Measurements from ENCODE around the gene RAPGEF3.

The RAPGEF3 gene

DNA sequence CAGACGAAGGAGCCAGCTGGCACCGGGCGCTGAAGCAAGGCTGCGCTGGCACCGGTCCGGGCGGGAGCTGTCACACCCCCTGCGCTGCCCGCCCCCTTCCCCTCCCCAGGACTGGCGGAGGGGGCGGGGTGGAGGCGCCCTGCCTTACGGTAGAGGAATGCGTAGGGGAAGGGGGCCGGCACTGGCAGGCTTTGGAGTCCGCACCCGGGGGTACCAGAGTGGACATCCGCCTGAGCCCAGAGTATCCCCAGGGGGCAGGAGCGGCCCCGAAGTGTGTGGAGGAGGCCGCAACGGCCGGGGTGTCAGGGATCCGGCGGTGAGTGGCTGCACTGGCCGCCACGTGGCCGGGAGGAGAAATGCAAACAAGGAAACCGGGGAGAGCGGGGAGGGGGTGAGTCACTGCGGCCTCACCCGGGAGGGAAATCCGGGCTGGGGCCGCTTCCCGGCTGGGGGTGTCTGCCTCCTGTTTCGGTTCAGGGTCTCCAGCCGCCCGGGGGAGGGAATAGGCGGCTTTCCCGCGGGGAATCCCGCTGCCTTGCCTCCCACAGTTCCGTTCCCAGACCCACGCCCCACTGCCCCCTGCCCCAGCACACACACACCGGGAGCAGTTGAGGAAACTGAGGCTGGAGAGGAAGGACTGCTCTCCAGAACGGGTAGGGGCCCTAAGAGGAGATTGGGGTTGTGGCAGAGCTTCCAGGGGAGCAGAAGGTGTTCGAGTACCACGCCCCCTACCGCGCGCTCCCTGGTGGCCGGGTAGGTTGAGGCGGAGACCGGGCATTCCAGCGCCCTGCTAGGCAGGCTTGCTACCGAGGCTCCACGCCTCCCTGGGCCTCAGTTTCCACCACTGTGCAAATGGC lies at the start of gene RAPGEF3:
TSS of gene RAPGEF3 (minus strand) at position 47 of the 857 bp plus-strand sequence. CDS start 324 bp downstream, outside the sequence.
- peak; percentile 84 for DNase-seq

- no peak for DNase-seq
Measured at GRCh38 chr12:47808050-47808449, 49.4 kb upstream of the RAPGEF3 start.

- no peak for DNase-seq
Measured at GRCh38 chr12:47807338-47807737, 48.7 kb upstream of the RAPGEF3 start.

GRCh38 chr12:47805417-47805816 lies 46.7 kb upstream of the RAPGEF3 start:
- DNase-seq, result no peak

- DNase-seq, result no peak
Measured at GRCh38 chr12:47804171-47804570, 45.5 kb upstream of the RAPGEF3 start.

- DNase-seq, result no peak
Measured at GRCh38 chr12:47803191-47803875, 44.7 kb upstream of the RAPGEF3 start.

GRCh38 chr12:47802312-47802711 lies 43.6 kb upstream of the RAPGEF3 start:
- no peak for DNase-seq

GRCh38 chr12:47801904-47802246 lies 43.2 kb upstream of the RAPGEF3 start:
- DNase-seq, result no peak

GRCh38 chr12:47801170-47801903 lies 42.7 kb upstream of the RAPGEF3 start:
- no peak for DNase-seq

DNA sequence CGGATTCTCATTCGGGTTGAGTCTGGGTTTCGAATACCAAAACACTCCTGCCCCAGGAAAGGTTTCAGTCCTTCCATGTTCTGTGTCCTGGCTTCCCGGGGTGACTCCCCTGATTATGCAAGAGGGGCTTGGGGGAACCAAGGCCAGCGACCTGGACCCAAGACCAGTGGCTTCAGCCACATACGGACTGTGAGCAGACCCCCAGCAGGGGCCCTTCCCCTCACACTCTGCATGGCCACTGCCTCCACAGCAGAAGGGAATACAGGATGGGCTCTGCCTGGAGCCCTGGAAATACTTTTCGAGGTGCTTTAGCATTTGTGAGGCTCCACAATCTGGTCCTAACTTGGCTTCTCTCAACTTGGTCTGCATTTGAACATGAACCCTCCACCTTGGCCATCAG lies 41.9 kb upstream of the RAPGEF3 start:
- DNase-seq, result no peak

DNA sequence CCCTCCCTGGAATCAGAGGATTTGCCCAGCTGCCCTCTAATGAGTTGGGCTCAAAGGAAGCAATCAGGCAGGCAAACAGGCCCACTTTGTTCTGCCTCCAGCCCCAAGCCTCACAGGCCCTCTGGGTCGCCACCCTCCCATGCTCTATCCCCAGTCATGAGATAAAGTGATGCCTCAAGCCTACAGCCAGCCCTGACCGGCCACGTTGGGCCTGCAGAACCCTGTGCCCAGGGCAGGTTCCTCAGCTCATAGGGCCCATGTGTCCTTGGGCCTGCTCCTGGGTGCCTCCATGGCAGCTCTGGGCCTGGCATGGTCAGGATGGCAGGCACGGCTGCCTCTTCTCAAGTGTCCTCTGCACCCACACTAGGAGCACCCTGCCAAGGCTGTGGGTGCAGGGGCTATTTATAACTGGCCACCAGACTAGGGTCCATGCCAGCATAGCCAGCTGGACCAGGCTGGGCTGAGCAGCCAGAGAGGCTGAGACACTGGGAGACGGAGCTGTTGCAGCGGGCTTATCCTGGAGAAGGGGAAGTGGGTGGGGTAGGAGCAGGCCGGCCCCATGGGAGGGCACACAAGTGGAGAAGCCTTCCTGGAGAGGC lies 40.8 kb upstream of the RAPGEF3 start:
- no peak for DNase-seq

- no peak for DNase-seq
Measured at GRCh38 chr12:47798382-47798948, 39.8 kb upstream of the RAPGEF3 start.

- DNase-seq, result peak; percentile 57
Measured at GRCh38 chr12:47797441-47797840, 38.8 kb upstream of the RAPGEF3 start.

GRCh38 chr12:47795814-47796411 lies 37.2 kb upstream of the RAPGEF3 start:
- DNase-seq, result no peak

GRCh38 chr12:47795121-47795813 lies 36.6 kb upstream of the RAPGEF3 start:
- DNase-seq, result no peak

DNA sequence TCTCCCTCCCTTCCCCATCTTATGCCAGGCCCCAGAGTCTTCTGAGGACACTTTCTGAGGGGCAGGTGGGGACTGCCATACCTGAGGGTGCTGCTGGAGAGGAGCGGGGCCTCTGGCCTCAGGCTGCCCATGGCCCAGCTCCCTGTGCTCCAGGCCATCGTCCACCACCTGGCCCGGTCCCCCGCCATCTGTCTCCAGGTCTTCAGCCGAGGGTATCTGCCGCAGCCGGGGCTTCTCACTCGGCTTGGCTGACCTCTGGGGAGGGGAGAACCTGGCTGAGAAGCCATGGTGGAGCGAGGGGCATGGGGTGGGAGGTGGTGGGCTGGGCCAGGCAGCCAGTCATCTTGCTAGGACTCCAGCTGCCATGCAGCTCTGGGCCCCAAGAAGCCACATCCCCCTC lies 36.0 kb upstream of the RAPGEF3 start:
- no peak for DNase-seq

DNA sequence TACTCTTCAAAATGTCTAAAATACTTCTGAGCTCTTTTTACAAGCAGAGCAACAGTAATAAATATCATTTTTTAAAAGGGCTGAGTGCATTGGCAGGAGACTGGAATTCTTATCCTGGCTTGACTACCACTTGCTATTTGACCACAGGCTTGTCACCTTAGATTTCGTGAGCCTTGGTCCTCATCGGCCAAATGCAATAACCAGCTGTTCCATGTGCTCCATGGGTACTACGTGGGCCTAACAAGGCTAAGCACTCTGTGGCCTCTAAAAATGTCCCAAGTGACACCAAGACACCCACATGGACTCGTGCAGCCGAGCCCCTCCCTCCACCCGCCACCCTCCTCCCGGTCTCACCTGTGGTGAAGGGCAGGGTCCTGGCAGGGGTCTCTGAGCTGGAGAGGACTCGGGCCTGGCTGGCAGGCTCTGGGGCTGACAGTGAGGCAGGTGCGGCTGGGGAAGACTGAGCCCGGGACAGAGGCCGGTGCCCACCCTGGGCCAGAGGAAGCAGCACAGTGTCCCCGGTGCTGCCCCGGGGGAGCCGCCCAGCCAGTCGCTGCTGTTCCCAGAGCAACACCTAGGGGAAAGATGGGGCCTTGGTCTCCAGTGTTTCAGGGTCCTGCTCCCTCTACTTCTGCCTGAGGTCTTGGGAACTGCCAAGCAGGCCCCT lies 34.5 kb upstream of the RAPGEF3 start:
- no peak for DNase-seq

- no peak for DNase-seq
Measured at GRCh38 chr12:47791874-47792273, 33.2 kb upstream of the RAPGEF3 start.

DNA sequence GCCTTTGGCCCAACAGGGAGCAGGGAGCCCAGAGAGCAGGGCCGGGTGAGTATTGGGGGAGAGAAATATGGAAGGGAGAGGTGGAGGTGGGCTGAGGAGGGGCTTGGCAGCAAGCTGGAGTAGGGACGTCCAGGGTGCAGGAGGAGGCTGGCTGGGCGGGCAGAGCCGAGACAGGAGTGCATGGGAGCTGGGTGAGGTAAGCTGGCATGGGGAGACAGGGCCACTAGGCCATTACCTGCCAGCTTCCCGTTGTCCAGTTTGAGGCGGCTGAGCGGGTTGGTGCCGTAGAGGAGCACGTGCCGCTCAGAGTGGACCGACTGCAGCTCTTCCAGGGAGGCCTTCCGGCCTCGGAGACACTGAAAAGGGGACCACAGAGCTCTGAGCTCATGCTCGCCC lies 32.7 kb upstream of the RAPGEF3 start:
- no peak for DNase-seq

DNA sequence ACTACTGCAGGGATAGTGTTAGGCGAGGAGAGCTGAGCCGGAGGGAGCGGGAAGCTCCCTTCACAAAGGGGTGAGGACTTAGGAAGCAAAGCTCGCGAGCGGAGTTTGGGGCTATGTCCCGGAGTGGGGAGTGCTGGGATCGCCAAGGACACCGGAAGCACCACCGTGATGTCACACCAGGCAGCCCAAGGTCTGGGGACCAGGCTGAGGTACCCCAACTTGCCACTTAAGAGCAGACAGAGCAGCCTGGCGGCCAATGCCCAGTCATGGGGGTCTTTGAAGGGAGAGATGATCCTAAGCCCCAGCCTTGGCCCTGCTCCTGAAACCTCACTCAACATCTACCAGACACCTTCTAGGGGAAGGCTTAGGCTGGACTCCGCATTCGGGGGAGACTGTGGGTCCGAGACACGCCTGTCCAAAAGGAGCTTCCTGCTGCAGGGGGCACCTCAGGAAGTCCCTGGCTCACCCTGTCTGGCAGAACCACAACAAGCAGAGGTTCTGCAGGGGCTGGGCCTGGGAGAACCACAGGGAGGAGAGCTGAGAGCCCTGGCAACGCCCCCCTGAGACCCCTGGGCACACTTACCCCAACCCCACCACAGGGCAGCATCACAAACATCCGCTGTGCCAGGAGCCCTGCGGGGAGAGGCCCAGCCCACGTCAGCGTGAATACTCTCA lies 32.1 kb upstream of the RAPGEF3 start:
- no peak for DNase-seq
